A673 (cell line): ENCODE measurements around the gene HSD11B1. TPM values are rescaled to one million over a fixed set of nuclear protein-coding genes. Genes with fewer than 3 reads are reported as not detected.

Source experiments
- BruUV-seq: library from RNA; stranded (reverse); fragments of 400-500 nt; replicated peaks from 2 replicates; lab custom pipeline; 2021; lab: Mats Ljungman, UMichigan
- CTCF ChIA-PET: fragments of 300-600 bp; sonication (Branson Sonifier 250); formaldehyde crosslinking; loops from one replicate; lab custom pipeline; 2022; ENCODE audit warnings: antibody characterized with exemption; lab: Charles Lee
- POLR2A ChIA-PET: fragments of 300-600 bp; sonication (Branson Sonifier 250); formaldehyde crosslinking; loops from one replicate; lab custom pipeline; 2022; ENCODE audit warnings: antibody characterized with exemption; ENCODE audit not compliant: low non-redundant PET; lab: Charles Lee
- DNase-seq: peaks from one replicate; pipeline ENCODE4 v3.0.0-alpha.2; 2015; ENCODE audit warnings: low spot score
- H3K27ac ChIP-seq: fragments of 200-600 bp; sonication (generic); 2 replicates; pipeline ENCODE4 v1.5.1; 2016; ENCODE audit warnings: mixed run types, low read depth, mild to moderate bottlenecking, mixed read lengths, antibody characterized with exemption, low read length; ENCODE audit not compliant: poor library complexity, severe bottlenecking
- H3K27me3 ChIP-seq: fragments of 200-600 bp; sonication (generic); replicated peaks from 2 replicates; pipeline ENCODE4 v1.6.1; 2017; ENCODE audit warnings: mixed run types, low read depth, mild to moderate bottlenecking, mixed read lengths, antibody characterized with exemption, low read length; ENCODE audit not compliant: insufficient read depth, poor library complexity
- H3K36me3 ChIP-seq: fragments of 200-600 bp; sonication (generic); 2 replicates; pipeline ENCODE4 v1.6.1; 2016; ENCODE audit warnings: mixed run types, mild to moderate bottlenecking, mixed read lengths, antibody characterized with exemption, low read length; ENCODE audit not compliant: insufficient read depth, poor library complexity, severe bottlenecking
- H3K4me1 ChIP-seq: fragments of 200-600 bp; sonication (generic); 2 replicates; pipeline ENCODE4 v1.6.1; 2017; ENCODE audit warnings: mixed run types, mild to moderate bottlenecking, mixed read lengths, antibody characterized with exemption, low read length; ENCODE audit not compliant: insufficient read depth, poor library complexity, severe bottlenecking
- H3K4me3 ChIP-seq: fragments of 200-600 bp; sonication (generic); 2 replicates; pipeline ENCODE4 v1.5.1; 2016; ENCODE audit warnings: low read depth, mixed run types, mild to moderate bottlenecking, mixed read lengths, low read length; ENCODE audit not compliant: poor library complexity, severe bottlenecking
- H3K9me3 ChIP-seq: fragments of 200-600 bp; sonication (generic); 2 replicates; pipeline ENCODE4 v1.6.1; 2016; ENCODE audit warnings: mixed run types, low read depth, mild to moderate bottlenecking, mixed read lengths, antibody characterized with exemption, low read length; ENCODE audit not compliant: poor library complexity, severe bottlenecking
- CTCF ChIP-seq: fragments of 300-800, 200-600 bp; sonication (generic); conservative IDR thresholded peaks from 2 replicates; pipeline ENCODE4 v1.5.1; 2017; ENCODE audit warnings: low read depth, mild to moderate bottlenecking, antibody characterized with exemption, low read length, moderate library complexity, mixed read lengths
- EZH2 ChIP-seq: fragments of 200-600 bp; sonication (generic); IDR thresholded peaks from 2 replicates; pipeline ENCODE4 v1.6.1; 2017; ENCODE audit warnings: borderline replicate concordance, low read depth, mild to moderate bottlenecking, mixed read lengths, antibody characterized with exemption, low read length; ENCODE audit not compliant: poor library complexity, severe bottlenecking
- intact Hi-C: fragments of 100-400 bp; cut with micrococcal nuclease; formaldehyde crosslinking; loops from one replicate; pipeline ENCODE4 v1.10.0; 2022; ENCODE audit not compliant: unreplicated experiment
- total RNA-seq: library from RNA; stranded (reverse); gene quantifications from 2 replicates; pipeline ENCODE4 v1.2.3, GENCODE V29; 2021

The HSD11B1 gene
- total RNA-seq, 1 experiment from 2014 or later: not detected

GRCh38 chr1:209769171-209769904, 64.7 kb downstream of the HSD11B1 start:
- no peaks in the 10 kb centered on the region for H3K9me3 ChIP-seq
- H3K36me3 ChIP-seq: no peaks in the 10 kb centered on the region
- POLR2A ChIA-PET: no interaction called here
- DNase-seq: peak; percentile 91
- H3K4me1 ChIP-seq: peaks cover 40% of the 10 kb centered on the region
- CTCF ChIA-PET: interaction anchor here (0.6 to 1.1 kb wide), 4 partner anchors 36 to 80 kb away, joined by 3 to 4 read pairs (median 3); partner anchors contain the start of gene IRF6
- no peak for TF ChIP-seq CTCF
- TF ChIP-seq EZH2: no peak
- H3K4me3 ChIP-seq: peak overlapping the region; percentile 7
- no TSS peak for BruUV-seq
- H3K27ac ChIP-seq: peak overlapping the region; percentile 89
- intact Hi-C loops: loop anchor here (2.0 kb wide), 1 partner anchor 141 kb away; no protein-coding TSS in a partner anchor
- no peaks in the 10 kb centered on the region for H3K27me3 ChIP-seq

DNA sequence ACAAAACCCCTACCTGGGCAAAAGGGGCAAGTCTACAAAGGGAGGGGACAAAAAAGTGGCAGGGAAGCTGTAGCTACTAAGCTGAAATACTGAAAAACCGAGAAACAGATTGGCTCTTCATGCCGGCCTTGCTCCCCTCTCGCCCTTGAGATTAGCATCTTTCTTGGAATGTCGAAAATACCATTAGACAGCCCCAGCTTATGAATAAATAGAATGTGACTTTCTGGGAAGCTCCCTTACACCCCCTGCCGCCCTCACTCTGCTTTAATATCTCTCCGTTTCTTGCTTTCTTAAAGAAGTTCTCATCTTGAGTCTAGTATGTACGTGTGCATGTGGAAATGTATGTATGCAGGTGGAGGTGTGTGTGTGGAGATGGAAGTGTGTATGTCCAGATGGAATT, 65.3 kb downstream of the HSD11B1 start:
- H3K27ac ChIP-seq: peak overlapping the region; percentile 89

More for the DNA sequence above, 65.3 kb downstream of the HSD11B1 start:
- Histone ChIP-seq H3K4me1 (peaks cover 41% of the 10 kb centered on the region), H3K4me3 (peak overlapping the region; percentile 7), H3K27me3 (no peaks in the 10 kb centered on the region), H3K36me3 (no peaks in the 10 kb centered on the region), H3K9me3 (no peaks in the 10 kb centered on the region)
- ChIA-PET POLR2A (no interaction called here), CTCF (interaction anchor here (0.7 to 1.1 kb wide), 3 partner anchors 53 to 81 kb away, joined by 3 to 4 read pairs (median 3); no protein-coding TSS in a partner anchor)
- DNase-seq: peak; percentile 85
- intact Hi-C loops: loop anchor here (2.0 kb wide), 1 partner anchor 141 kb away; no protein-coding TSS in a partner anchor
- TF ChIP-seq CTCF (peak; percentile 42), EZH2 (no peak)
- no TSS peak for BruUV-seq
